Left kidney (tissue), 8 donors: ENCODE measurements around the gene SMARCE1. TPM values are rescaled to one million over a fixed set of nuclear protein-coding genes. Genes with fewer than 3 reads are reported as not detected.

ENCODE experiments used
- DNase-seq: peaks from one replicate; pipeline ENCODE4 v3.0.0-alpha.2; 2013
- long read RNA-seq, 8 donors: transcript quantifications; one replicate each; lab custom pipeline, GENCODE V29; 2026
- polyA plus RNA-seq: library from polyadenylated mRNA; unstranded; fragments of 120-200 nt; gene quantifications from one replicate; pipeline ENCODE4 v1.2.1, GENCODE V29; 2013; ENCODE audit not compliant: insufficient read length

Gene SMARCE1
- polyA plus RNA-seq: 254 TPM
- long read RNA-seq, donor 1, full-length matches to known transcripts: 156 of 201 reads
- long read RNA-seq, donor 1, partial matches to known transcripts: 45 of 201 reads
- long read RNA-seq, donor 1, other reads (novel, unspliced or antisense): 0 of 201 reads
- long read RNA-seq, donor 2, full-length matches to known transcripts: 140 of 171 reads
- long read RNA-seq, donor 2, partial matches to known transcripts: 31 of 171 reads
- long read RNA-seq, donor 2, other reads (novel, unspliced or antisense): 0 of 171 reads
- long read RNA-seq, donor 3, full-length matches to known transcripts: 151 of 205 reads
- long read RNA-seq, donor 3, partial matches to known transcripts: 54 of 205 reads
- long read RNA-seq, donor 3, other reads (novel, unspliced or antisense): 0 of 205 reads
- long read RNA-seq, donor 4, full-length matches to known transcripts: 18 of 18 reads
- long read RNA-seq, donor 4, partial matches to known transcripts: 0 of 18 reads
- long read RNA-seq, donor 4, other reads (novel, unspliced or antisense): 0 of 18 reads
- long read RNA-seq, donor 5, full-length matches to known transcripts: 211 of 260 reads
- long read RNA-seq, donor 5, partial matches to known transcripts: 49 of 260 reads
- long read RNA-seq, donor 5, other reads (novel, unspliced or antisense): 0 of 260 reads
- long read RNA-seq, donor 6, full-length matches to known transcripts: 196 of 283 reads
- long read RNA-seq, donor 6, partial matches to known transcripts: 87 of 283 reads
- long read RNA-seq, donor 6, other reads (novel, unspliced or antisense): 0 of 283 reads
- long read RNA-seq, donor 7, full-length matches to known transcripts: 252 of 326 reads
- long read RNA-seq, donor 7, partial matches to known transcripts: 74 of 326 reads
- long read RNA-seq, donor 7, other reads (novel, unspliced or antisense): 0 of 326 reads
- long read RNA-seq, donor 8, full-length matches to known transcripts: 61 of 61 reads
- long read RNA-seq, donor 8, partial matches to known transcripts: 0 of 61 reads
- long read RNA-seq, donor 8, other reads (novel, unspliced or antisense): 0 of 61 reads

DNA sequence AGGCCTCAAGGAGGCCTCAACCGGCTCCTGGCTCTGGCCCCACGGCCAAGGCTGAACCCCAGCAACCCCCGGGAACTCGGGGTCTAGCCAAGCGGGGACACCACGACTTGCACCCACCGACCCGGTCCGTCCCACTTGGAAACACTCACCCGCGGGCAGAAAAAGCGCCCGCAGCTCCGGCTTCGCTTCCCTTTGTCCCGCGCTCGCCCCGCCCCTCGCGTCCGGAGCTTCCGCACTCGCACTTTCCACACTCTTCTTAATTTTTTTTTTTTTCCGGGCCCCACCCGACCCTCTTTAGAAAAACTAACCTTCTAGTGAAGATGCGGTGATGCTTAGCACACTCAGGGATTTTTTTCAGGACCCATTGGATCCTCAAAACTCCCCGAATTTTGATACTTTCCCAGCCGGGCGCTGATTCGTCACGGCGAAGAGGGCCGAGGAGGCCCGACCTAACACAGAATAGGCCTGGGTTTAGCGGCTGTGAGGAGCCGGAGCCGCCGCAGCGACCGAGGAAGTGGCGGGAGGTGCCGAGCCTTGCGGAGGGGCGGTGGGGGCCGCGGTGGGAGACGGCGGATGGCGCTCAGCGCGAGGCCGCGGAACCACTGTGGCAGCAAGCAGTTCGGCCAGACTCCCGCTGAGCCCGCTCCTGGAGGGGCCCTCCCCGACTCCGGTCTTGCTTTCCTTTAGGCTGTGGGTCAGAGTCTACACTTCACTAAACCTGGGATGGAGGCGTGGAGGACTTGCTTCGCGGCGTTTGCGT lies at the start of gene SMARCE1:
Gene SMARCE1 (minus strand): TSS at position 195 of the 760 bp plus-strand sequence. CDS start 2,016 bp downstream, outside the sequence.
- peak; percentile 82 for DNase-seq

DNA sequence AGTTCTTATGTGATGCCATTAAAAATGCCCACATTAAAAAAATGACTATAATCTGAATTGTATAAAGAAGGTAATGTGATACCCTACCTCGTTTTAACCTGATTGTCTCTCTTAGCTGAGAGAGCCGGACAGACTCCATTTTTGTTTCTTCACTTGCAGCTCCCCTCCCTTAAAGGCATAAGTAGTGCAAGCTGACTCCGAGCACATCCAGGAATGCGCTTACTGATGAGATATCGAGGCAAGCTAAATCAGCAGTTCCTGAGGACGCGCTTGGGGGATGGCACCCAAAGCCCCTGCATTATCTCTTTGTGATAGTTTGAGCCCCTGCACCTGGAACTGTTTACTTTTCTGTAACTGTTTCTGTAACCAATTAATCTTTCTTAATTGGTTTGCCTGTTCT lies 49.7 kb upstream of the SMARCE1 start:
- no peak for DNase-seq

DNA sequence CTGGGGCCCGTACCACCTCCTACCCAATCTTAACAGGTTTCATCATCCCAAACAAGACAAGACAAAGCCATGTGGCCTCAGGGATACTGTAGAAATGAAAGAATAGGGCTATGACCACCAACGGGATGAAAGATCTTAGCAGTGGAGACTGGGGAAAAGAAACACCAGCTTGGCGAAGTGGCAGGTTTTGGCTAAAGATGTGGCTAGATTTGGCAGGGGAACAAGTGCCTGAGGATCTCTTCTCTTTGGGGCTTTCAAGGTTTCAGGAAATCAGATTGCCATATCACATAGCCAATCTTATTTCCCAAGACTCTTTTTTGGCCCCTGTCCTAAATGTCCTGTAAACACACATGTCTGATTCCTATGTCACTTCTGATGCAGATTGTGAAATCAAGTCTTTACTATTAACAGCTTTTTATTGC lies 49.0 kb upstream of the SMARCE1 start:
- DNase-seq: no peak

DNA sequence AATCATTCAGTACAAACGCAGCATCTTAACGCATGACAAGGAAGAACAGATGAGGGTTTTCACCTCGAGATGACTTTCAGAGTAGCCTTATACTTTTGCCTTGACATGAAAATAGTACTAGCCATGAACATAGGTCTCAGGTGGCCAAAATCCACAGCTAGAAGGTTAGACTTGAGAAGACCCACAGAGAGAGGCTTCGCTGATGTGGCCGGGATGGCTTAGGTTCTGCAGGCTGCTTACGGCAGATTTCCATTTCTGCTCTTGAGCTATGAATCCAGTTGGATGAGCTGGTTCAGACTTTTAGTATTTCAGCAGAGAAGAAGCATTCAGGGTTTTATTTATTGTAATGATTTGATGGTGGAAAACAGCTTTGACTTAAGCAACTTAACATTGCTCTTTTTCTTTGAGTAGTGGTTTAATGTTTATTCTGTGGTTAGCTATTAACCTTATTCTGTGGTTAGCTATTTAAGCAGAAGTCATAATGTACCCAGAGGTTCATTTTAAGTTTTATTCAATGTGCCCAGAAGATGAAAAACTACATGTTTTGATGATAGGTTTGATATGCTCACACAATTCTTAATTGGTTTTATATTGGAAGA lies 48.4 kb upstream of the SMARCE1 start:
- no peak for DNase-seq

DNA sequence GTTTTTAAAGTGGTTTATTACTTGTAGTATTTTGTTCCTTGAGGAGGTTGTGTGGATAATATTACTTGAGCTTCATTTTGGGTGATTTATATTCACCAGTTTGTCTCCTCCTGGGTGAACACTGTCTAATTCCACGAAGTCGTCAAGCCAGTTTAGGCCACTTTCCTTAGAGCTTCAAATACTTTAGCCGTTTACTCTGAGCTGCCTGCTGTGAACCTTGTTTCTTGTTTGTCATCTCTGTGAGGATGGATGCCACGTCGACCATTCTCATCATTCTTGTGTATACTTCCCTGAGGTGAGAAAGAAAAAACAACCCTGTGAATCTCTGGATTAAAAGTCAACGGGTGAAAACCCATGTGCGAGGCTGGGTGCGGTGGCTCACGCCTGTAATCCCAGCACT lies 47.0 kb upstream of the SMARCE1 start:
- DNase-seq: no peak

DNA sequence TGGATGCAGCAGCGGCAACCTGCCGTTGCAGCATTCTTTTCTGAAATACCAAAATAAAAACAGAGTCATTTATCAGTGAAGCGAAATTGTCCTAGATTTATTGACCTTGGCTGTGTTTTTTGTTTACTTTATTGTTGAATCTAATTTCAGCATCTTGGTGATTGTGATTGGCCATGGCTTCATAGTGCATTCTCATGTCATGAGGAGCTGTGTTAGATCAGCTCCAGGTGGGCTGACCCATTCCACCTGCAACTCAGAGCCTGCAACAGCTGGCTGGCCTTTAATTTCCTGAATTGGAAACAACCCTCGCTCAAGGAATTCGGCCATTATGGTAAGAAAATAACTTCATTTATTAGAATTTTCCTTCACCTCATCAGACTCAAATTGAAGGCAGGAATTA lies 39.5 kb upstream of the SMARCE1 start:
- DNase-seq: no peak

DNA sequence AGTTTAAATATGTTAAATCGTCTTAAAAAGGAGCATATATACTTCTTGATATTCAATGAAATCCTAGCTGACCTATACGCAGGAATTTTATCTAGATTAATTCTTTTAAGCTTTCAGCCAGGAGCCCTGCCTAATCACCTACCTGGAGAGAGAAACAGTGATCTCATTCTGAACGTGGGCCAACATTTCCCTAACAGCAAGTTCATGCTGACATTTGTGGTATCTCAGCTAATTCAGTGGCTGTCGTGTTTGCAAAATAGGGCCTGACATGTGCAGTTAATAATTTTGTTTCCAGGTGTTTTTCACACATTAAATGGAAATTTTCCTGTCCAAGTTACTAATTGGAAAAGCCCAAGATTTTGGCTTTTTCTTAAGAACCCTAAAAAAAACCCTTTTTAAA lies 38.6 kb upstream of the SMARCE1 start:
- DNase-seq: no peak

DNA sequence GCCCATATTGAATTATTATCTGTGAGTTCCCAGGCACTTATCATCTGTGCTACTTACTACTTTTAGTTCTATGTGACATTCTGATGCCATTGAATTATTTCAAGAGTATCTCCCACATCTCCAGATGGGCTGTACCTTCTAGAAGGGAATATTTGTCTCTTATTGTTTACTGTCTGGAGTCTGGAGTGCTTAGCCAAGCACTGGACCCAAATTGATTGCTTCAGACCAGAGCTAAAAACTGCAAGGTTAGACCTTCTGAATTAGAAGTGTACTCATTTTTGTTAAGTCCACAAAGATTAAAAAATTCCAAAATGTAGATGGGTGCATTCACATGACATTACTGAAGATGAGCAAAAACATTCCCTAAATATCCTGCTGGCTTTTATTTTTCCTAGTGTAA lies 33.4 kb upstream of the SMARCE1 start:
- DNase-seq: no peak

DNA sequence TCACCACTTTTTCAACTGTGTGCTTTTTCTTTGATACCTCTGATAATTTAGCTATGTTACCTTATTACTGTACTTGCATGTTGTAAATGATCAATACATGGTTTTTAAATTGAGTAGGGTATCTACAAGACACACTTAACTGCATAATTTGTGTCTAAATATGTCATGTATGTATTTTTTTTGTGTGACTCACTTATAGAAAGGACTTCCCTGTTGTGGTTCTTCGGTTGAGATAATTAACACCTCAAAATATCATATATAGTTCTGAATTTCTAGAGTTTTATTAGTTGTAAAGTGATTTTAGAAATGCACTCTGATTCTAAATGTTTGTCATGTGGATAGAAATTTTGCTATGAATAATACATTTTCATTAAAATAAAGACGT lies 31.9 kb upstream of the SMARCE1 start:
- no peak for DNase-seq

DNA sequence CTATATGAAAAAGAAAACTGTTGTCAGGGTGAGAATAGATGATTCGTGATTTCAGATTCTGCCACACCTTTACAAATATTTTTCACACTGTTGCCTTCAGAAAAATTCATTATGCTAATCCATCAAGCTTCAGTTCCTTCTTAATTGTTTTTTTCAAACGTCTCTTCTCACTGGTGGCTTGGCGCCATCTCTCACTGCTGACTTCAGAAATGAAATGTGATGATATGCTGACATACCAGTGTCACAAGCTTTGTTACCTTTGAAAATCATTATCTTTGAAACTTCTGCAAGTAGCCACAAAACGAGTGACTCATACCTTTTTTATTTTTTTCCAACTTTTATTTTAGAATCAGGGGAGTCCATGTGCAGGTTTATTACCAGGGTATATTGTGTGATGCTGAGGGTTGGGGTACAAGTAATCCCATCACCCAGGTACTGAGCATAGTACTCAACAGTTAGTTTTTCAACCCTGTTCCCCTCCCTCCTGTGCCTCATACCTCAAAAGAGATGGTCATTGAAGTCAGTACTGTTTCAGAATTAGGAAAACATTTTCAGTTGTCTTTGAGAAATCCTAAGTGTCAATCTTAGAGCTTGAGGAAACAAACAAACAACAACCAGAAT lies 31.4 kb upstream of the SMARCE1 start:
- DNase-seq: no peak

DNA sequence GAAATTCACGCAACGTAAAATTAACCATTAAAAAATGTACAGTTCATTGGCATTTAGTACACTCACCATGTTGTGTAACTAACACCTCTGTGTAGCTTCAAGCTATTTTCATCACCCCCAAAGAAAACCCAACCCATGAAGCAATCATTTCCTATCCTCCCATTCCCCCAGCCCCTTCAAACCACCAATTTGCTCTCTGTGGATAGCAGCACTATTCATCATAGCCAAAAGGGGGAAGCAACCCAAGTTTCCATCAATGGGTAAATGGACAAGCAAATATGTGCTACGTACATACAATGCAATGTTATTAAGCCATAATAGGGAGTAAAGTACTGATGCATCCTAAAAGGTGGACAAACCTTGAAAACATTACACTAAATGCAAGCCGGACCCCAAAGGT lies 28.3 kb upstream of the SMARCE1 start:
- DNase-seq: no peak

DNA sequence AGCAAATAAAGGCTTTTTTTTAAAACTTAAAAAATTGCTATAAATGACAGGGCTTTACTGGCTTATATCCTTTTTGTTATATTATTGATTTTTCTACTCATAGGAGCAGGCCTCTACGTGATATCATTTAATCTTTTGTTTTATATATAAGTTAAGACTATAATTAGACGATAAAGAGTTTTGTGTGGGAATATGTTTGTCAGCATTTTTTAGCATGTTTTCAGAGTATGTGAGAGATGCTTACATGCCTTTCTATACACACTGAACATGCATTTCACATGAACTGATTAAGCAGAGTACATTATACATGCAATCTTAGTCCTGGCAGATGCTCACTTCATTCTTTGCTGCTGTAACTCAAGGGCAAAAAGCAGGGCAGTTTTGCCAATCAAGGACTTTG lies 25.0 kb upstream of the SMARCE1 start:
- no peak for DNase-seq

DNA sequence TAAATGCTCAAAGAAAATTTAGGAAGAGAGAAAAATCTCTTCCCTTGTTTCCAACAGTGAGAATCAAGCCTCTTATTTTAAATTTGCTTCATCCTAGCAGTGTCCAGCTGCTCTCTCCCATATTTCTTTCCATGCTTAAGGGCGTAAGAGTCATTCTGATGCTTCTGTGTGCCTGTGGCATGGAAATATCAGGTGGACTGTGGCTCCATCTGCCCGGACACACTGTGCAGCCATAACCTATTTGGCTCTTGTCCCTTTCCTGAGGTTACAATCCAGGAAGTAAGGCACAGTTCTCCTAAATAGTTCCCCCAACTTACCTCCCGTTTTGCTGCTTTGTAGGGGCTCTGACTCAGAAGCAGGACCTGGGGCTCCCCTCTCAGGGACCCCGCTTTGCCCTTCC lies 23.7 kb upstream of the SMARCE1 start:
- DNase-seq: no peak

DNA sequence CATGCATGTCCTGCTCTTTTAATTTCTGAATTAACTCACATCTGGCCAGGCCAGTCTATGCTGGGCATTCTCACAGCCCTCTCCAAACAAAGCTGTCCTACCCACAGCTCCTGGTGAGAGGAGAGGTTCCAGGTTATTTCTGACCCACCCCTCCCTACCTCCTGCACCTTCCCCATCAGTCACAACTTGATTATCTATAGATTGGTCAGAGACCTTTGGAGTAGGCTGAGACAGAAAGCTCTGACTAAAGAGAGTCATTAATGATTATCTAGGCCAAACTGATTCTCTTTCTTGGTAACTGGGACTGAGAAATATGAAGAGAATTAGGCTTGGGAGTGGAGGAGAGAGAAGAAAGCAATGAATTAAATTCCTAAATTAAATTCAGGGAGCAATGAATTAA lies 18.7 kb upstream of the SMARCE1 start:
- DNase-seq: no peak

DNA sequence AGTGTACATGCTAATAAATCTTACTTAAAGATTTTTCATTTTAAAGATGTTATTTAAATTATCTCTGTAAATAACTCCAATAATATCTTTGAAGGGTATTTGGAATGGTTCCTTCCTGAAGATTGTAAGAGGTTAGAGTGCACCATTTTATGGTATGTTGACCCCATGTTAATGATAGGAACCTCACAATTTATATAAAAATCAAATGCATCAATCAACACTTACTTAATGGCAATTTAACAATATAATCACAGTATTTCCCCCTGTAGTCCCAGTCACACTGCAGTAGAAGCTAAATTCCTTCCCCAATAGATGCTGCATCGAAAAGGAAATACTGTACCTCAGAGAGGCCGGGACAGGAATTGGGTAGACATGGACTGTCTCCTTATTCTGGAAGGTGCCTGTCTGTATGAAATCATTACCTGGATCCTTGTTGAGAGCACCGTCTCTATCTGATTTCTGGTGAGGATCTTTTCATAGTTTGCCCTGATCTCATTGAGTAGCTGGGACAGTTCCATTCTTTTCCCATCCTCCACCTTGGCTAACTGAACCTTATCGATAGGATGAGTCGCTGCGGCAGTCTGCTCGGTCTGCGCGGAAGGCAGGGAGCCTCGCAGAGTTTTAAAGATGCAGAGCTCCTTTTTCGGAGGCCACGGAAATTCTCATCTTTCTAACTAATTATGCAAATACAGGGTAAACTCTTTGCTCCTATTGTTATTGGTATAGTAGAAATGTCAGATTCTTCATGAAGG lies 17.1 kb upstream of the SMARCE1 start, which contains the start of gene KRT222:
Gene KRT222 (minus strand): TSS at position 596 of the 752 bp plus-strand sequence. CDS start 78 bp downstream, at position 518.
- DNase-seq: no peak

DNA sequence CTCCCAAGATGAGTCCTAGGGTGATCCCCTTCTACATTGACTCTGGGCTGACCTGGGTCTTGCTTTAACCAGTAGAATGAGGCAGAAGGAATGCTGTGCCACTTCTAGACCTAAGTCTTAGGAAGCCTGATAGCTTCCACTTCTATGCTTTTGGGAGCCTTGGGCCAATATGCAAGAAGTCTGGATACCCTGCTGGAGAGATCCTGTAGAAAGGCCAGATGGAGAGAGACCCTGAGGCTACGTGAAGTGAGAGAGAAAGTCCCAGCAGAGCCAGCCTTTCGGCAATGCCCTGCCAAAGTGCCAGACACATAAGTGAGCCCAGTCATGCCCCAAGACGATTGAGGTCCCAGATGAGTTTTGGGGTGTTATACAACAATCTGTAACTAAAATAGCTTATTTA lies 15.6 kb upstream of the SMARCE1 start:
- DNase-seq: no peak

DNA sequence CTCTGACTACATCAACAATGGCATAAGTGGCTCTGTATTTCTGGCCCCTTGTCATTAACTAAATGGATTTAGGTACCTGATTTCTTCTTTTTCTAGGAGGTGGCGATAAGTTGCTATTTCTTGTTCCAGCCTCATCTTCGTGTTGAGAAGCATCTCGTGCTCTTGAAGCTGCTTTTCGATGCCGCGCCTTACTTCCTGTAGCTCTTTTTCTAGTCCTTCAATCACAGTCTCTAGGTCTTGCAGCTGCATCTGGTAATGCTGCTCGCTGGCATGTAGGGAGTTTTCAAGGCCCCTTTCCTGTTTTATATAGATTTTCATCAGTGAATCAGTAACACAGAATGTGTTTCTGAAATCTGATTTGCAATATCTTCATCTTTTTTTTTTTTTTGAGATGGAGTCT lies 12.3 kb upstream of the SMARCE1 start:
- no peak for DNase-seq

DNA sequence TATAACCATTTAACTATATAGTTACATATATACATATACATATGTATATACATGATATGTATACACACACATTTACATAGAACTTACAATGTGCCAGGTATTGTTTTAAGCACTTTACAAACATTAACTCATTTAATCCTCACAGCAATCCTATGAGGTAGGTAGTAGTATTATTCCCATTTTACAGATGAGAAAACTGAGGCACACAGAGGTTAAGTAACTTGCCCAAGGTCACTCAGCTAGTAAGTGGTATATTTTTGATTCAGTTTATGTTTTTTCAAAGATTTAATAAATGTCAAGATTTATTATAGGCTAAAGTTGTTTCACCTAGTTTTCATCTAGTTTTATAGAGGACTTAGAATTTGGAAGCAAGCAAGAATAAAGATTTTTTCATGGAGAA lies 10.8 kb upstream of the SMARCE1 start:
- no peak for DNase-seq

DNA sequence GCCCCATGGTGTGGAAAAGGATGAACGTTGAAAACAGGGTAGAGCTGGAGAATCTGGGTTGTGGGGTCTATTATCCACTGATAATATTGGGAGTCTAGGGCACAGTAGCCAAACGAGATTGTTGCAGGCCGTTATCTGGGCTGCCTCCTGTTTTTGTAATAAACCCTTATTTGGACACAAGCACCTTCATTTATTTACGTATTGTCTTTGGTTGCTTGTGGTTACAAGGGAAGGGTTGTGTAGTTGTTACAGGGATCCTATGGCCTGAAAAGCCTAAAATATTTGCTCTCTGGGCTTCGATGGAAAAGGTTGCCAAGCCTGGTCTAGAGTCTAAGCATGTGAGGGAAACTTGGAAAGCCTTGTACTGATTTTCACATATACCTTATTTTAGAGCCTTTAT lies 4.3 kb upstream of the SMARCE1 start:
- DNase-seq: no peak

DNA sequence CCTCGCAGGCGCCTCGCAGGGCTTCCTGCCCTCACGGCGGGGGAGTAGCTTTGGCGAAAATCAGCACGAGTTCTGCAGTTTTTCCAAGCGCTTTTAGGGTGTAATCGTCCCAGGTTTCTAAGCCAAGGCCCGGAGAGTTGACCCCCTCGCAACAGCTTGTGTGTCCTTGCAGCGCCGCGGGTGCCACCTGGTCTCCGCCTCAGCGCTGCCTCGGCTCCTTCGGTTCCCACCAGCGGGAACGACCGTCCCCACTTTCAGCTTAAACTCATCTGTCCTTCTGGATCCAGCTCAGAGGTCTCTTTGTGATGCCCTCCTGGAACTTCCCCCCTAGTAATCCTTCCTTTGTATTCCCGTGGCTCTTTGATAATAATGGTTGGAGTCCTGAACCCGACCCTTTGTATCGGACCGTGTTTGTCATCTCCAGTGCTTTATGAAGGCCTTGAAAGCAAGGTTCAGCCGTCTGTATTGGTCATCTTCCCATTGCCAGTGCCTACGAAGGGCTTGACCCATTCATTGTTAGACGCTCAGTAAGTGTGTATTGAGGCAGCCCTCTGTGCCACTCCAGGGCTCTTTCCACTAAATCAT lies 858 bp upstream of the SMARCE1 start:
- DNase-seq: no peak
